SK-N-SH treated with all-trans-retinoic acid at 6 μM for 48 hours (cell line): ENCODE measurements around the gene MAP1B.

Experiments
- ESRRG ChIP-seq: fragments of 250-450 bp; sonication (Bioruptor Pico); IDR thresholded peaks from 2 replicates; pipeline ENCODE4 v1.6.1; 2021; ENCODE audit warnings: mild to moderate bottlenecking
- TOX ChIP-seq: fragments of 250-450 bp; sonication (Bioruptor Pico); IDR thresholded peaks from 2 replicates; pipeline ENCODE4 v1.8.0; 2021; ENCODE audit warnings: mild to moderate bottlenecking, moderate library complexity, borderline replicate concordance
- TF ChIP-seq, protein P1 (sequence below): fragments of 250-450 bp; sonication (Bioruptor Pico); IDR thresholded peaks from 2 replicates; pipeline ENCODE4 v1.5.1; 2020; ENCODE audit warnings: low read depth, mild to moderate bottlenecking, moderate library complexity

- TF ChIP-seq ESRRG (CRISPR knock-in tag): no peak
- TF ChIP-seq, protein P1, sequence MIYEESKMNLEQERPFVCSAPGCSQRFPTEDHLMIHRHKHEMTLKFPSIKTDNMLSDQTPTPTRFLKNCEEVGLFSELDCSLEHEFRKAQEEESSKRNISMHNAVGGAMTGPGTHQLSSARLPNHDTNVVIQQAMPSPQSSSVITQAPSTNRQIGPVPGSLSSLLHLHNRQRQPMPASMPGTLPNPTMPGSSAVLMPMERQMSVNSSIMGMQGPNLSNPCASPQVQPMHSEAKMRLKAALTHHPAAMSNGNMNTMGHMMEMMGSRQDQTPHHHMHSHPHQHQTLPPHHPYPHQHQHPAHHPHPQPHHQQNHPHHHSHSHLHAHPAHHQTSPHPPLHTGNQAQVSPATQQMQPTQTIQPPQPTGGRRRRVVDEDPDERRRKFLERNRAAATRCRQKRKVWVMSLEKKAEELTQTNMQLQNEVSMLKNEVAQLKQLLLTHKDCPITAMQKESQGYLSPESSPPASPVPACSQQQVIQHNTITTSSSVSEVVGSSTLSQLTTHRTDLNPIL (CRISPR knock-in tag): no peak
- TF ChIP-seq TOX (CRISPR knock-in tag): no peak
Measured at GRCh38 chr5:72133212-72133990, 26.1 kb downstream of the MAP1B start.
